Kidney capillary endothelial cell (primary cell): Measurements from ENCODE around the gene PPP2R2C.

ENCODE experiments used
- DNase-seq: peaks from one replicate; pipeline ENCODE4 v3.0.0-alpha.2; 2018; ENCODE audit warnings: low spot score

The PPP2R2C gene

DNA sequence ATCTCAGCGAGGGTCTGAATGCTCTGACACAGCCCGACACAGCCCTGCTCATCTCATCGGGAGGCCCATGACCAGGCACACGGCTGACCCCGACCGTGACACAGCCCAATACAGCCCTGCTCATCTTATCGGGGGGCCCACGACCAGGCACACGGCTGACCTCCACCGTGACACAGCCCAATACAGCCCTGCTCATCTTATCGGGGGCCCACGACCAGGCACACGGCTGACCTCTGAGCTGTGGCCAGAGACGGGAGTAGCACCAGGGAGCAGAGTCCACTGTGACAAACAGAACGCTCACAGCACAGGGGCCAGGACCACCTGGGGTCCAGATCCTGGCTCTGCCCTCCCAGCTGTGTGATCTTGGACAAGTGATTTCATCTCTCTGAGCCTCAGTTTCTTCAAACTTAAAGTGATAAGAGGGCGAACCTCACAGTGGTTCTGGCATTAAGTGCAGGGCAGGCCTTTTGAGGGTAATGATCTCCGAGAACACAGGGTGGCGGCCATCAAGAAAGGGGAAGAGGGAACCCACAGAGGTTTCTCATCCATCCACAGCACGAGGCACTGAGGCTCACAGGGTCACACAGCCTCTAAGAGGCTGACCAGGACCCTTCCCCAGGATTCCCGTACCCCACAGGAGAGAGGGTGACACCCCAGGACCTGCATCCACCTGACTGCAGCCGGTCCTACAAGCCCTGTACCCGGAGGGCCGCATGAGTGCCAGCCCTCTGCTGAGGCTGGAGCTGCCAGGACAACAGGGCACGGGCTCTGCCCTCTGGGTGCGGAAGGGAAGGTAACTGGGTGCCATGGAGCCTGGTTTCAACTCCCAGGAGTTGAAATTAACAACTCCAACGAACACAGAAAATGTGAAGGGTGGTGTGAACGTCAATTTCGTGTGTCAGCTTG, 142.7 kb downstream of the PPP2R2C start:
- DNase-seq = no peak

DNA sequence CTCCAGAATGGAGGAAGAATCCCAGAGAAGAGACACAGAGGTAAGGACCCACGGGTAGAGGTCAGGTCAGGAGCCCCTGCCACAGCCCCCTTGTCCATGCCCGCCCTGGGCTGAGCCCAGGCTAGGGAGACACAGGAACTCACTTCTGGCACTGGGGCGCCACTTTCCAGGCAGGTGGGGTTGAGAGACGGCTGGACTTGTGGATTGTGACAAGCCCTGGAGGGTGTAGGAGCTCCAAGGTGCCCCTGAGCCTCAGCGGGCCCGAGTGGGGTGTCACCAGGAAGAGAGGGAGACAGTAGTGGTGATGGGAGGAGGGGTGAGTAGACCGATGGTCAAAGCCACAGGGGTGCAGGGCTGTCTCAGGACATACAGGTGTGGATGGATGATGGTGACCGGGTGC, 143.9 kb downstream of the PPP2R2C start:
- DNase-seq = no peak

DNA sequence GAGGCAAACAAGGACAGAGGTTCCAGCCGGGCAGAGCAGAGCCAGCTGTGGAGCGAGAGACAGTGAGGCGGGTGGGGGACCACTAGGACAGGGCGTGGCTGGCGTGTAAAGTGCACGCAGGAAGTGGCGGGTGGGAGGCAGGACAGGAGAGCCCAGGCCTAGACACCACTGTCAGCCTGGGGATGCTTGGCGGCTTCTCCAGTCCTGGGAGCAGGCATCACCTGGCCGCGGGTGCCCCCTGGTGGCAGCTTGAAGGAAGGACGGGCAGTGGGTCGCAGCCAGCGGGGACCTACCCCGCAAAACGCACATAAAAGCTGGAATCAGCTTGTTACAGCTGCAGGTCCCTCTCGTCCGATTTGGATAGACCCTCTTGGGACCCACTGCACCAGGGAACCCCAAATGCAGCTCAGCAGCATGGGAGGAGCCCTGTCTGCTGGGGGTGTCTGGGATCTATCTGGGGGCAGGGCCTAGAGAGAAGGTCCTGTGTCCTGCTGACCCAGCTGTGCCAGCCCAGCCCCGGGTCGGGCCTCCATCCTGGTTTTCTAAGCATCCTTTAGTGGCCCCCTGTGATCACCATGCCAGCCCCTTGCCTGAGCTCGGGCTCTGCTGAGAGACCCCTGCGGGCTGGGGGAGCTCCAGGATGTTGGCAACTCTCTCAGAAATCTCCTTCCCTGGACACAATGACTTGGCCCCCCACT, 145.0 kb downstream of the PPP2R2C start:
- peak; percentile 47 for DNase-seq

DNA sequence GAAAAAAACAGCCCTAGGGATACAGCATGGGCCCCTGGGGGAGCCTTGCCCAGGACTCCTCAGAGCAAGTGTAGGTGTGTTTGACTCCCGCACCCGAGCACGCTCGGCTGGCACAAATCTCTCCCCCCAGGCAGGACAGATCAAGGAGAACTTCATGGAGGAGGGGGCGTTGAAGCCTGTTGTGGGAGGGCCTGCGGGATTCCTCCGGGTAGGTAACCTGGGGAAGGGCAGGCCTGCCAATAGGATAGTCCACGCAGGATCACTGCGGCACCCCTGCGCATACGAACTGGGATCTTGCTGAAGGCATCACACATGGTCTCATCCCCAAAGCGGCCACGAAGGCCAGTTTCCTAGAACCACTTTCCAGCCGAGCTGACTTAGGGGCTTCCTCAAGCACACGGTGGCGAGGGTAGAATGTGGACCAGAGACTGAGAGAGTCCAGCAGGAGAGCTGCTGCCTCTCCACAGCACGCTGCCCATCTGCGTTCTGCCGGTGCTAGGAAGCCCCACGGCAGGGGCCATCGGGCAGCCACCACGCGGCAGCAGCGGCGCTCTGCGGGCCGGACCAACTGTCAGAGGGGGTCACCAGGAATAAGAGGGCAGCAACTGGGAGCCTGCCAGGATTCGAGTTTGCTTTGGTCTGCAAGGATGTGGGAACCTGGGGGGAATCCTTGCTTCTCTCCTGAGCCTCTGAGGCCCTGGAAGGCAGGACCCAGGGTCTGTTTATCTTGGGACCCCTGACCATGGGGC, 145.9 kb downstream of the PPP2R2C start:
- DNase-seq = no peak

DNA sequence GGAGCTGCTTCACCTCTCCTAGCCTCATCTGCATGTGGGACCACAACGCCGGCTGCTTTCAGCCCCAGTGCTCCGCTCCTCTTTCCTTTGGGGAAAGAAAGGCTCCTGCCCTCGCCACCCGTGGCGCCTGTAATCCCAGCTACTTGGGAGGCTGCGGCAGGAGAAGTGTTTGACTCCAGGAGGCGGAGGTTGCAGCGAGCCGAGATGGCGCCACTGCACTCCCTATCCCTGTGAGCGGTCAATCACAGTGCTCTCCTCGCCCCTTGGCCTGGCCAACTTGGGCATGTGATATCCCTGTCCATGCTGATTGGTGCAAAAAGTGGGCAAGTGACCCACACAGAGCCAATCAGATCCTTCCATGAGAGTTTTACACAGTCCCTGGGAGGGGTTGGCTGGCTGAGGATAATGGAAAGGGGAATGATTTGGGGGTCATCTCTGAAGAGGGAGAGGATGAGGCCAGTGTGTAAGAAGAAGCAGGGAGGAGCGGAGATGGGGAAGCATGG, 146.6 kb downstream of the PPP2R2C start:
- DNase-seq = no peak

DNA sequence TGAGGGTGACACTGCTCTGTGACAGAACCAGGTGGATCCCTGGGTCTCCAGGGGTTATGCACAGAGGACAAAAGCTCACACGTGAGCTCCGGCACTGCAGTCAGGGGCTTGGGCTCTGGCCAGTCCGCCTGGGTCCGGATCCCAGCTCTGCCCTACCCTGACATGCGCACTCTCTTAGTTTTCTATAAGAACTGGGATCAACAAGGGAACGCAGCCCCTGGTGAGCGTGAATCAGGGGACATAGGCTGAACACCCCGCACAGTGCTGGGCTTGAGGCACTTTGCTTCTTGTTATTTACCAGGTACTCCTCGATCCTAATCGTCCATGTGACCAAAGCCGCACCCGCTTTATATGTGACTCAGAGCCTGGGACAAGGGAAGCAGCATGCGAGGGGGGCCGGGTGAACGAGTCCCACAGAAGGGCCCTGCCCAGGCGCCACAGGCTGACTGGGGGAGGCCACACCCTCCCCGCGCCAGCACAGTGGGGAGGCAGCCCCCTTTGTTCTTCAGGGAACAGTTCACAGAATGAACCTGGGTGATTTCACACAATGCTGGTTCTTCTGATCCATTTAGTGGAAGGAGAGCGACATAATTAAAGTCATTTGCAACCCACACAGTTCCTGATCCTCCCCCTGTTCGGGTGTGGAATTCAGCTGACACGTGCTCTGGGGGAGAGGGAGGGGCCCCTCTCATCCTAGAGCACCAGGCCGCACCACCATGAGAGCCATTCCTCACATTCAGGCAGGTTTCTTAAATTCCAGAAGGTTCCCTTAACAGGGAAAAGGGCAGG, 147.2 kb downstream of the PPP2R2C start:
- peak; percentile 82 for DNase-seq

DNA sequence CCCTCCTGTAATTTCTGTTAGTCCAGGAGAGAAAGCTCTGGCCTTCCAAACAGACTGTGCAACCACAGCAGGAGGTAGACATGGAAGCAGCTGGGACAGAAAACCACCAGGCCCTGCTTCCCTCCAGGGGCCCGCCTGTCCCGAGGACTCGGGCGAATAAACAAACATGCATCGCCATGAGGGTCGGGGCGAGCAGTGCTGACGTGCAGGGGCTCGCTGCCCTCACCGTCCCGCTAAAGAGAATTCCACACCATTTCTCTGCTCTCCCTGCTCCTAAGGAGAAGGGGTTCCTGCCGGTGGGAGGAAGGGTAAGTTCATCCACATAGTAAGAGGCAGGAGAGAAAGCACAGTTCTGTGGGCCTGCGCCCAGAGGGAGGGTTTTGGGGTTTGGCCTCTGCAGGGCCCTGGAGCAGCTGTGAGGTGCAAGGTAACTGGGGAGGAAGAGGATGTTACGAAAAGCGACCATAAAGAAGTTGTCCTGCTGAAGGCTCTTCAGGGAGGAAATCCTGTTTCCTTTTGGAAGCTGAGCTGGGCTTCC, 147.9 kb downstream of the PPP2R2C start:
- DNase-seq = peak; percentile 67

DNA sequence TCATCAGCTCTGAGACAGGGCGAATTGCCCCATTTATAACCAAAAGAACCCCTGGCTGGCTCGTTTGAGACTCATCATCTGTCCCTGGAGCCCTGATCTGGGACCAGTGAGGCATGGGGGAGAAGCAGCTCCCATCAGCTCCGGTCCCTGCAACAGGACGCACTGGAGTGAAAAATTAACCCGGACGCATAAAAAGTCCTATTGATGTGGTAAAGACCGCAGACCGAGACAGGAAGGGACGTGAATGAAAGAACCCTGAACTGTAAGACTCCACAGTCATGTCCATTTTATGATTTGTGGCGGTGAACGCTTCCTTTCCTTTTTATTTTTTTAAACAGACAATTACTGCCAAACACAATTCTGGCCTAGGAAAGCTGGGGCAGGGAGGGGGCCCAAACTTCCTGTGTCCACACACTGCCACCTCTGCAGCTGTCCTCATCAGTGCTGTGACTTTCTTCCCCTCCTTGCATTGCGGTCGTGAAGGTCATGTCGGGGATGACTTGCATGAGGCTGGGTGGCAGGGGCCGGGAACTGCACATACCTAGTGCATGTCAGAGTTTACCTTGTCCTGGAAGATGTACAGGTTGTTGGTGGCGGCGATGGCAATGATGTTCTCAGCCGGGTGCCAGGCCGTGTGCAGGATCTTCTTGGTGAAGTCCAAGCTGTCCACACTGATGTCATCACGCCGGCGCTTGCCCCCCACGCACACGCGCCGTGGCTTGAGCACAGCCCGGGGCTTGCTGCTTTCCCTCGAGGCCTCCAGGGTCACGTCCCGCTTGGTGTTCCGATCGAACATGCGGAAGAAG, 149.4 kb downstream of the PPP2R2C start:
- DNase-seq = no peak

DNA sequence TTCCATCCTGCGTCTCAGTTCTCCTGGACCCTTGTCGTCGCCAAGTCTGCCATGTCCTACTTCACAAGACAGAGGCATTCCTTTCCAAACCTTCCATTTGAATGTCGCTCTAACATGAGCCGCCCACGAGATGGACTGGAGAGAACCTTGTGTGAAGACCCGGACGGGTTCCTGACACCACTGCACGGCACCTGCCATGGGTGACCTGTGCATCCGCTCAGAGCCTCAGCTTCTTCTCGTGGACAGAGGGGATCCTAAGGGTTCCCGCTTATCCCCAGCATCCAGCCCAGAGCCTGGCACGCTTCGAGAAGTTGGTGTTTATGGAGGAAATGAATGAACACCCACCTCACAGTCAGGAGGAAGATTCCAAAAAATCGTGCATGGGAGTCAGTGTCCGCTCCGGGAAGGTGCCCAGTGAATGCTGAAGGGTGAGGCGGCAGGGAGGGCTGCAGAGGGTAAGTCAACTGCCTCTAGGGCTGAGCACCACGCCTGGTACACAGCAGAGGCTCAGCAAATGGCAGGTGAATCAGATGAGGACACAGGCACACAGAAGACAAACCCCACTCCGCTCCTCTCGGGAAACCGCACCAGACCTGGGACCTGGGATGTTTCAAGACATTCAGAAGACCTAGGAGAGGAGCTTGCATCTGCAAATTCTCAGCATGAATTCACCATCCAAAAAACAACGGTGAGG, 150.2 kb downstream of the PPP2R2C start:
- no peak for DNase-seq

DNA sequence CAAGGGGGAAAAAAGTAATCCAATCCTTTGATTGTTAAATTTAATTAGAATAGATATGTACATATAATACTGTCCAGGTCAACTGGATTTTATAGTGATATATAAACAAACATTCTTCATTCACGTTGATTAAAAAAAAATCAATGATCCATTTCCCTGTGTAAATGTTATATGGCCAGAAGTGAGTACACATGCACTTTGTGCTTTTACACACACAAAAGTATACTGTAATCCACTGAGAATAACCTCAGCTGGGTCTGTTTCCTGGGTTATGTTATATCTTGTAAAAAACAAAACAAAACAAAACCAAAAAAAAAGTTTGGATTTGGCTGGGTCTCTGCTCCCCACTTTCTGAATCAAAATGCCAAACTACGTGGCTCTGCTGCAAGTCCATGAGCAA, 151.1 kb downstream of the PPP2R2C start:
- no peak for DNase-seq

DNA sequence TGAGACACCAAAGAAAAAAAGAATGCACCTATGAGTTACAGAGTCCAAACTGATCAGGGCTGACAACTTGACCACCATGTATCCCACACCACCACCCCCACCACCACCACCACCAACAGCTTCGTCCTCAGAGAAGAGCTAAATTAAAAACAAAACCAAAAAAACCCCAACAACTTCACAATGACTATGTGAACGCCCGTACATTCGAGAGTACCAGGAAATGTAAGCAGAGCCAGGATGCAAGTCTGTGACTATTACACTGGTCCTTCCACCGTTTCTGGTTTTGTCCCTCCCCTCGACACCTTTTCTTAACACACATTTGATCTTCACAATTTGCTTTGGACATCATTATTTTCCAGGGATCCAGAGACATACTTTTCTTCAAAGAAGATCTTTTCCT, 151.8 kb downstream of the PPP2R2C start:
- DNase-seq = no peak

DNA sequence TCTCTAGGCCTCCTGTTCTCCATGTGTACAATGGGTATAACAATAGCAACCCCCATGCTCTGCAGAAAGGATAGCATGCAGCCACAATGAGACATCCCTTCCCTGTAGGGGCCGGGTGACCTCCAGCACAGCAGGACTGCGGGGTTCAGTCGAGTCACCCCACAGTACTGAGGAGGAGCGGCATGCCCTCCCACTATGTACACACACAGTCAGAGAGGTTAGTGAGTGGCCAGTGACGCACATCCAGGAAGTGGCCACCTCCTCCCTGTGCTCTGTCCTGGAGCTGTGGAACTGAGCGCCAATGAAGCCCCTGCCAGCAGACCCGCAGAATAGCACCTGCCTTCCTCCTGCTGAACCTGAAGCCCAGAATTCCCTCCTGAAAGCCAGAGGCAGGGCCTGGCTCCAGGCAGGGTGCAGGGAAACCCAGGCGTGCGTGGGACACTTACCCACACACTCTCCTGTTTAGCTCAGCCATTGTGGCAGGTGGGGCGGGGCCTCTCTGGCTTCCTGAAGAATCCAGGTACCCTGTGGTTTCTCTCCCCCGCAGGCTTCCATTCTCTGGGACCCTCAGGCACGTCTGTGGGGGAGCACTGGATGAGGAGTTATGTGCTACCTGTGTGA, 152.8 kb downstream of the PPP2R2C start:
- DNase-seq = no peak

DNA sequence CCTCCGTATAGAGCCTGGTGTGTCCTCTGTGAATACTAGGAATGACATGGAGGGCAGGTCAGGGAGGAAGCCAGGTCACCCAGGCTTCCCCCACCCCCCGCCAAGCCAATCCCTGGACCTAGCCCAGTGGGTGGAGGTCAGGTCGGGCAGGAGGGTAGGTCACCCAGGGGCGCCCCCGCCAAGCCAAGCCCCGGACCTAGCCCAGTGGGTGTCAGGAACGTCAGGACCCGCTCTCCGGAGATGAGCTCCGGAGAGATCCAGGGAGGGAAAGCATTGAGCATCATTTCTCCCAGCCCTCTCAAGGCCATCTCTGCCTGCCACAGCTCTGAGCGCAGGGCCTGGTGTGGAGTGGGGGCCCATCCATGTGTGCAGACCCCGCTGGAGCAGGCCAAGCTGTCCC, 154.2 kb downstream of the PPP2R2C start:
- no peak for DNase-seq

DNA sequence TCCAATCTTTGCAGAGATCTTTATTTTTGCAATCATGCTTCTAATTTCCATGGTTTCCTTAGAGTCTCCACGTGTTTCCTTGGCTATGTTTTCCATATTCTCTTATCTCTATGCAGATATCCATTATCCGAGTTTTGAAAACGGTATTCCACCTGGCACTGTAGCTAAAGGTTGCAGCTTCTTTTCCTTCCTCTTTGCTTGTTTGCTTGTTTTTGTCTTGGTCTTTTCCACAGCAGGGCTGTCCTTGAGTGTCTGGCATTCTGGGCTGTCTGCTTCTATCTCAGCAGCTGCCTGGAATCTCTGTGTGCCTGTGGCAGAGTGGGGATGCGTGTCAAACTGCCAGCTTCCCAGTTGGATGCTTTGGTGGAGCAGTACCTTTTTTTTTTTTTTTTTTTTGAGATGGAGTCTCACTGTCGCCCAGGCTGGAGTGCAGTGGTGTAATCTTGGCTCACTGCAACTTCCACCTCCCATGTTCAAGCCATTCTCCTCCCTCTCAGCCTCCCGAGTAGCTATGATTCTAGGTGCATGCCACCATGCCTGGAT, 155.9 kb downstream of the PPP2R2C start:
- DNase-seq = no peak

DNA sequence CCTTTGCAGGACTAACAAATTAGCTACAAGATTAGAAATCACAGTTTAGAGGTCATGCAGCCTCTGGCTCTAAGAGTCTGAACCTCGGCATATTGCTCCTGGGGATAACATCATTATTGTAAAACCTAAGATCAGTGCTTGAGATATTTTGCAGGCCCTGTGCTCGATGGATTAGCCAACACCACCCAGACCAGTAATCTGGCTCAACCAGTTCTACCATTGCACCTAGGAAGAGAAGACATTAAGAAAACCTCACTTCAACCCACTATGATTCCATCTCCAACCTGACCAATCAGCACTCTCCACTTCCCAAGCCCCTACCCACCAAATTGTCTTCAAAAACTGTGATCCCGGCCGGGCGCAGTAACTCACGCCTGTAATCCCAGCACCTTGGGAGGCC, 159.2 kb downstream of the PPP2R2C start:
- no peak for DNase-seq

DNA sequence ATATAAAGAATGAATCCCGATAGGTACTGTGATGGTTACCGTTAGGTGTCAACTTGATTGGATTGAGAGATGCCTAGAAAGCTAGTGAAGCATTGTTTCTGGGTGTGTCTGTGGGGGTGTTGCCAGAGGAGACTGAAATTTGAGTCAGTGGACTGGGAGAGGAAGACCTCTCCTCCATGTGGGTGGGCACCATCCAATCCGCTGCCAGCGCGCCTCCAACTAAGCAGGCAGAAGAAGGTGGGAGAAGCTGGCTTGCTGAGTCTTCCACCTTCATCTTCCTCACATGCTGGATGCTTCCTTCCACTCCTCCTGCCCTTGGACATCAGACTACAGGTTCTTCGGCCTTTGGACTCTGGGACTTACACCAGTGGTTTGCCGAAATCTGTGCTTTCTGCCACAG, 162.6 kb downstream of the PPP2R2C start:
- DNase-seq = no peak

DNA sequence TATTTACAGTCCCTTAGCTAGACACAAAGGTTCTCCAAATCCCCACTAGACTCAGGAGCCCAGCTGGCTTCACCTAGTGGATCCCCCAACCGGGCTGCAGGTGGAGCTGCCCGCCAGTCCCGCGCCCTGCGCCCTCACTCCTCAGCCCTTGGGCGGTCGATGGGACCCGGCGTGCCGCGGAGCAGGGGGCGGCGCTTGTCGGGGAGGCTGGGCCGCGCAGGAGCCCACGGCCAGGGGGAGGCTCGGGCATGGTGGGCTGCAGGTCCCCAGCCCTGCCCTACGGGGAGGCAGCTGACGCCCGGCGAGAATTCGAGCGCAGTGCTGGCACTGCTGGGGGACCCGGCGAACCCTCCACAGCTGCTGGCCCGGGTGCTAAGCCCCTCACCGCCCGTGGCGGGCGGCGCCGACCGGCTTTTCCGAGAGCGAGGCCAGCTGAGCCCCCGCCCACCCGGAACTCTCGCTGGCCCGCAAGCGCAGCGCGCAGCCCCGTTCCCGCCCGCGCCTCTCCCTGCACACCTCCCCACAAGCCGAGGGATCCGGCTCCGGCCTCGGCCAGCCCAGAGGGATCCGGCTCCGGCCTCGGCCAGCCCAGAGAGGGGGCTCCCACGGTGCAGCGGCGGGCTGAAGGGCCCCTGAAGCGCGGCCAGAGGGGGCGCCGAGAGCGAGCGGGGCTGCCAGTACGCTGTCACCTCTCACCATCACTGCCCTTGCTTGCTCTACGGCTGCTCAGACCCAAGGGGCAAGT, 163.3 kb downstream of the PPP2R2C start:
- no peak for DNase-seq

DNA sequence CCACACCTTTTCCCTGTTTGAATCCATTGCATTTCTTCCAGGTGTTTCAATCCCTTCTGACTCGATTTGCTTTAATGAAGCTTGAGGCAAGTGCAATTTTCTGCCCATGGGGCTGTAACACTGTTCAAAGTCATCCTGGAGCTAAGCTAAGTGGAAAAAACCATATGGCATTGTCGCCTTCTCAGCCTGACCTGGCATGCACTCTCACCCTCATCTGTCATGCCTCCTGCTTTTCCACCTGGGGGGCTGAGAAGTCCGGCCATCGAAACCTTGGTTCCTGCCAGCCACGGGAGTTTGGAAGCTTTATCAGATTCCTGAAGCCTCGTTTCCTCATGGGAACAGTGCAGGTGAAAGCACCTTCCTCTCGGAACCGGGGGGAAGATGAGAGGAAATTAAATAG, 164.5 kb downstream of the PPP2R2C start:
- DNase-seq = no peak

DNA sequence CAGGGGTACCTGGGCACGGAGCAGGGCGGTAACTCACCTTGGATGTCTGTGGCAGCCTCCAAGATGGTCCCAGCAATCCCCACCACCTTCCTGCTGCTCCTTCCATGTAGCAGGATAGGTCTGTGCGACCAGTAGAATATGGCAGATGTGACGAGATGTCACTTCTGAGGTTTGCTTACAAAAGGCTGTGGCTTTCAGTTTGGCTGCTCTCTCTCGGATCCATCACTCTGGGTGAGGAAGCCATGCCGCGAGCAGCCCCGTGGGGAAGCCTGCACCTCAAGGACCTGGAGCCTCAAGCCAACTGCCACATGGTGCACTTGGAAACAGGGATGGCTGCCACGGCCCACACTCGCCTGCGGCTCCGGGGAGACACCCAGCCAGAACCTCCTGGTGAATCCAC, 165.2 kb downstream of the PPP2R2C start:
- DNase-seq = no peak
